ENCODE measurements around the gene WDFY1. TPM values are rescaled to one million over a fixed set of nuclear protein-coding genes. Genes with fewer than 3 reads are reported as not detected.
A peak's percentile ranks its signal among the peaks of the same experiment; 100 is the strongest.

The WDFY1 gene
- total and polyA plus RNA-seq, 2 donors (not counting 3 experiments of a cell fraction or from before 2014, with no cell fraction given): 54.7 to 68.7 TPM

GRCh38 chr2:223909001-223909741 is 36.0 kb downstream of the WDFY1 start:
- Histone ChIP-seq H3K9me3 (replicated peaks; ENCODE audit: control insufficient read depth, insufficient read depth, low read length) (no peaks in the 10 kb centered on the region), H3K27ac (ENCODE audit: insufficient read depth, low read depth, low read length) (no peak overlapping the region), H3K4me3 (replicated peaks in 1 of 3; ENCODE audit: insufficient read depth in 1 of 3, low read depth in 1 of 3, low read length in 3 of 3) (no peak overlapping the region), H3K9me1 (replicated peaks; ENCODE audit: control insufficient read depth, extremely low read depth, insufficient read depth, low read length) (peaks cover 3% of the 10 kb centered on the region), H3K9ac (replicated peaks; ENCODE audit: extremely low read depth, insufficient read depth, low read length) (no peak overlapping the region), H4K20me1 (replicated peaks; ENCODE audit: control insufficient read depth, extremely low read depth, insufficient read depth, low read length) (no peaks in the 10 kb centered on the region), H3K4me1 (ENCODE audit: control insufficient read depth, extremely low read depth, insufficient read depth, low read length) (peaks cover 10% of the 10 kb centered on the region), H3K36me3 (ENCODE audit: control insufficient read depth in 2 of 2, extremely low read depth in 1 of 2, insufficient read depth in 2 of 2, low read length in 2 of 2) (peaks cover 4 to 9% of the 10 kb centered on the region in 2 experiments), H3K27me3 (ENCODE audit: control insufficient read depth in 2 of 2, insufficient read depth in 2 of 2, low read length in 2 of 2) (no peaks in the 10 kb centered on the region), H2AFZ (ENCODE audit: low read depth, low read length) (no peak overlapping the region), H3K79me2 (ENCODE audit: control insufficient read depth, insufficient read depth, low read length) (peaks cover 57% of the 10 kb centered on the region), H3K4me2 (ENCODE audit: insufficient read depth, low read length) (no peak overlapping the region)
- intact Hi-C loops (cut with micrococcal nuclease): loop anchor here (5.0 kb wide), 1 partner anchor 33 kb away; no protein-coding TSS in a partner anchor
- ChIA-PET CTCF (interaction anchor here (1.0 to 1.7 kb wide), 5 partner anchors 11 to 61 kb away, joined by 4 to 5 read pairs (median 4); no protein-coding TSS in a partner anchor), POLR2A (no interaction called here)
- no peak for FAIRE-seq
- BruUV-seq (replicated peaks): no TSS peak
- dilution Hi-C loops (cut with MboI; ENCODE audit: extremely low pct_ligation_motif_present, low sequenced_read_pairs): no loop called here
- peak; percentile 30 for DNase-seq (ENCODE audit: low read depth, low spot score)
- TF ChIP-seq POLR2AphosphoS5 (IDR thresholded peaks at IDR 0.05; ENCODE audit: insufficient read depth, low read depth, low read length) (no peak), MAX (IDR thresholded peaks at IDR 0.05; ENCODE audit: insufficient read depth, insufficient read length) (no peak)

- H3K27me3 ChIP-seq (ENCODE audit: control insufficient read depth in 2 of 2, insufficient read depth in 2 of 2, low read length in 2 of 2): no peaks in the 10 kb centered on the region
- no peak overlapping the region for H3K4me2 ChIP-seq (ENCODE audit: insufficient read depth, low read length)
- H3K4me1 ChIP-seq (ENCODE audit: control insufficient read depth, extremely low read depth, insufficient read depth, low read length): peaks cover 10% of the 10 kb centered on the region
- DNase-seq (ENCODE audit: low read depth, low spot score) (no peak), FAIRE-seq (no peak)
- H4K20me1 ChIP-seq (replicated peaks; ENCODE audit: control insufficient read depth, extremely low read depth, insufficient read depth, low read length): no peaks in the 10 kb centered on the region
- peaks cover 4 to 9% of the 10 kb centered on the region in 2 experiments for H3K36me3 ChIP-seq (ENCODE audit: control insufficient read depth in 2 of 2, extremely low read depth in 1 of 2, insufficient read depth in 2 of 2, low read length in 2 of 2)
- H3K79me2 ChIP-seq (ENCODE audit: control insufficient read depth, insufficient read depth, low read length): peaks cover 53% of the 10 kb centered on the region
- H3K27ac ChIP-seq (ENCODE audit: insufficient read depth, low read depth, low read length): no peak overlapping the region
- POLR2A ChIA-PET: no interaction called here
- CTCF ChIA-PET: interaction anchor here (1.0 to 1.7 kb wide), 4 partner anchors 11 to 48 kb away, joined by 4 to 5 read pairs (median 4); no protein-coding TSS in a partner anchor
- H3K9me3 ChIP-seq (replicated peaks; ENCODE audit: control insufficient read depth, insufficient read depth, low read length): no peaks in the 10 kb centered on the region
- no peak overlapping the region for H3K4me3 ChIP-seq (replicated peaks in 1 of 3; ENCODE audit: insufficient read depth in 1 of 3, low read depth in 1 of 3, low read length in 3 of 3)
- no peak overlapping the region for H2AFZ ChIP-seq (ENCODE audit: low read depth, low read length)
- intact Hi-C loops (cut with micrococcal nuclease): loop anchor here (5.0 kb wide), 1 partner anchor 34 kb away; no protein-coding TSS in a partner anchor
- peaks cover 3% of the 10 kb centered on the region for H3K9me1 ChIP-seq (replicated peaks; ENCODE audit: control insufficient read depth, extremely low read depth, insufficient read depth, low read length)
- BruUV-seq (replicated peaks): no TSS peak
- TF ChIP-seq POLR2A (IDR thresholded peaks at IDR 0.05; ENCODE audit: low read depth, low read length): no peak
- no peak for TF ChIP-seq CTCF (IDR thresholded peaks at IDR 0.05; ENCODE audit: extremely low read depth in 1 of 2, insufficient read depth in 1 of 2, low read depth in 1 of 2, low read length in 2 of 2)
- no peak for TF ChIP-seq MAX (IDR thresholded peaks at IDR 0.05; ENCODE audit: insufficient read depth, insufficient read length)
- TF ChIP-seq FOS (IDR thresholded peaks at IDR 0.05; ENCODE audit: borderline replicate concordance, insufficient read depth, low read length): no peak
- no peak for TF ChIP-seq POLR2AphosphoS5 (IDR thresholded peaks at IDR 0.05; ENCODE audit: insufficient read depth, low read depth, low read length)
- TF ChIP-seq GATA2 (IDR thresholded peaks at IDR 0.05; ENCODE audit: insufficient read depth, insufficient read length, low read depth, low read length): no peak
- dilution Hi-C loops (cut with MboI; ENCODE audit: extremely low pct_ligation_motif_present, low sequenced_read_pairs): no loop called here
- no peak overlapping the region for H3K9ac ChIP-seq (replicated peaks; ENCODE audit: extremely low read depth, insufficient read depth, low read length)
These were observed 36.7 kb downstream of the WDFY1 start for GRCh38 chr2:223908304-223908998.

Measured in endothelial cell of umbilical vein (primary cell).